Vagina (tissue), 2 donors: Measurements from ENCODE around the gene ANKZF1.

Experiments used
- POLR2AphosphoS5 ChIP-seq, 2 donors: sonication (generic); formaldehyde crosslinking; IDR thresholded peaks; one replicate each; pipeline ENCODE4 v1.9.0; 2017; ENCODE audit warnings: antibody characterized with exemption in 2 of 2, mild to moderate bottlenecking in 2 of 2, low read depth in 1 of 2; ENCODE audit not compliant: insufficient read depth in 1 of 2
- TF ChIP-seq, protein P1 (sequence below), 3 experiments: fragments of 450-650 bp in 2 of 3; fragments of 200-600 bp in 1 of 3; sonication (generic) in 1 of 3; IDR thresholded peaks; one replicate each; pipeline ENCODE4 v1.5.1; 2017 to 2019; ENCODE audit warnings: antibody characterized with exemption in 3 of 3, mild to moderate bottlenecking in 2 of 3, moderate library complexity in 2 of 3

GRCh38 chr2:219250049-219250781, 20.6 kb downstream of the ANKZF1 start:
- TF ChIP-seq, protein P1, sequence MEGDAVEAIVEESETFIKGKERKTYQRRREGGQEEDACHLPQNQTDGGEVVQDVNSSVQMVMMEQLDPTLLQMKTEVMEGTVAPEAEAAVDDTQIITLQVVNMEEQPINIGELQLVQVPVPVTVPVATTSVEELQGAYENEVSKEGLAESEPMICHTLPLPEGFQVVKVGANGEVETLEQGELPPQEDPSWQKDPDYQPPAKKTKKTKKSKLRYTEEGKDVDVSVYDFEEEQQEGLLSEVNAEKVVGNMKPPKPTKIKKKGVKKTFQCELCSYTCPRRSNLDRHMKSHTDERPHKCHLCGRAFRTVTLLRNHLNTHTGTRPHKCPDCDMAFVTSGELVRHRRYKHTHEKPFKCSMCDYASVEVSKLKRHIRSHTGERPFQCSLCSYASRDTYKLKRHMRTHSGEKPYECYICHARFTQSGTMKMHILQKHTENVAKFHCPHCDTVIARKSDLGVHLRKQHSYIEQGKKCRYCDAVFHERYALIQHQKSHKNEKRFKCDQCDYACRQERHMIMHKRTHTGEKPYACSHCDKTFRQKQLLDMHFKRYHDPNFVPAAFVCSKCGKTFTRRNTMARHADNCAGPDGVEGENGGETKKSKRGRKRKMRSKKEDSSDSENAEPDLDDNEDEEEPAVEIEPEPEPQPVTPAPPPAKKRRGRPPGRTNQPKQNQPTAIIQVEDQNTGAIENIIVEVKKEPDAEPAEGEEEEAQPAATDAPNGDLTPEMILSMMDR (IDR thresholded peaks at IDR 0.05): no peak
- TF ChIP-seq POLR2AphosphoS5 (IDR thresholded peaks at IDR 0.05; ENCODE audit: insufficient read depth in 1 of 2, low read depth in 1 of 2): no peak
